HG03060 (cell line): Measurements from ENCODE around the gene CBX8.

Experiments used
- ATAC-seq: cut with Tn5 transposase; IDR thresholded peaks from one replicate; pipeline ENCODE4 v1.9.1; 2021; ENCODE audit warnings: low read depth, moderate number of reproducible peaks; ENCODE audit not compliant: unreplicated experiment

CBX8 gene

GRCh38 chr17:79796763-79797491 is at the start of gene CBX8:
CBX8 (minus strand) TSS chr17:79797077; CDS start chr17:79796998, 79 bp downstream.
- peak; percentile 83 for ATAC-seq

GRCh38 chr17:79845601-79845949 is 48.7 kb upstream of the CBX8 start:
- no peak for ATAC-seq

- ATAC-seq = no peak
These were observed 48.2 kb upstream of the CBX8 start for GRCh38 chr17:79844869-79845600.

- ATAC-seq = no peak
These were observed 47.2 kb upstream of the CBX8 start for GRCh38 chr17:79843816-79844800.

- ATAC-seq = no peak
These were observed 46.6 kb upstream of the CBX8 start for GRCh38 chr17:79843474-79843815.

GRCh38 chr17:79842656-79843473 is 46.0 kb upstream of the CBX8 start:
- ATAC-seq = no peak

- no peak for ATAC-seq
These were observed 45.3 kb upstream of the CBX8 start for GRCh38 chr17:79842136-79842655.

GRCh38 chr17:79841369-79842135 is 44.7 kb upstream of the CBX8 start:
- no peak for ATAC-seq

- ATAC-seq = no peak
These were observed 44.1 kb upstream of the CBX8 start for GRCh38 chr17:79840989-79841286.

GRCh38 chr17:79840269-79840988 is 43.6 kb upstream of the CBX8 start:
- ATAC-seq = no peak

- ATAC-seq = no peak
These were observed 42.7 kb upstream of the CBX8 start, which contains the start of gene CBX4 for GRCh38 chr17:79839356-79840268. CBX4 (minus strand) TSS chr17:79839440; CDS start chr17:79839251, 189 bp downstream.

GRCh38 chr17:79838522-79839274 is 41.8 kb upstream of the CBX8 start:
- ATAC-seq = no peak

GRCh38 chr17:79837888-79838521 is 41.1 kb upstream of the CBX8 start:
- no peak for ATAC-seq

GRCh38 chr17:79836972-79837887 is 40.4 kb upstream of the CBX8 start:
- no peak for ATAC-seq

GRCh38 chr17:79836510-79836971 is 39.7 kb upstream of the CBX8 start:
- ATAC-seq = no peak
